Measurements from ENCODE around the gene FAM193B.

Gene FAM193B

GRCh38 chr5:177554474-177555111 is at the start of gene FAM193B:
FAM193B (minus strand) TSS chr5:177554563; CDS start chr5:177554458, 105 bp downstream.
- DNase-seq (ENCODE audit: low read depth), result peak; percentile 94

- no peak for DNase-seq (ENCODE audit: low read depth)
These were observed 49.8 kb upstream of the FAM193B start for GRCh38 chr5:177604116-177604521.

- no peak for DNase-seq (ENCODE audit: low read depth)
These were observed 49.3 kb upstream of the FAM193B start for GRCh38 chr5:177603631-177604030.

GRCh38 chr5:177602458-177602830 is 48.1 kb upstream of the FAM193B start:
- DNase-seq (ENCODE audit: low read depth), result no peak

GRCh38 chr5:177601577-177602457 is 47.5 kb upstream of the FAM193B start:
- DNase-seq (ENCODE audit: low read depth), result no peak

GRCh38 chr5:177601126-177601525 is 46.8 kb upstream of the FAM193B start:
- no peak for DNase-seq (ENCODE audit: low read depth)

GRCh38 chr5:177600508-177601018 is 46.2 kb upstream of the FAM193B start:
- no peak for DNase-seq (ENCODE audit: low read depth)

- peak; percentile 80 for DNase-seq (ENCODE audit: low read depth)
These were observed 45.6 kb upstream of the FAM193B start, which contains the start of gene B4GALT7 for GRCh38 chr5:177599731-177600507. B4GALT7 (plus strand) TSS chr5:177600132; CDS start chr5:177600211, 79 bp downstream.

GRCh38 chr5:177598477-177598876 is 44.1 kb upstream of the FAM193B start:
- DNase-seq (ENCODE audit: low read depth), result no peak

- no peak for DNase-seq (ENCODE audit: low read depth)
These were observed 42.4 kb upstream of the FAM193B start for GRCh38 chr5:177596775-177597238.

GRCh38 chr5:177595991-177596774 is 41.8 kb upstream of the FAM193B start:
- no peak for DNase-seq (ENCODE audit: low read depth)

- no peak for DNase-seq (ENCODE audit: low read depth)
These were observed 40.7 kb upstream of the FAM193B start for GRCh38 chr5:177595026-177595585.

- DNase-seq (ENCODE audit: low read depth), result no peak
These were observed 39.7 kb upstream of the FAM193B start for GRCh38 chr5:177594071-177594470.

GRCh38 chr5:177593511-177593910 is 39.1 kb upstream of the FAM193B start:
- DNase-seq (ENCODE audit: low read depth), result no peak

GRCh38 chr5:177592905-177593304 is 38.5 kb upstream of the FAM193B start:
- no peak for DNase-seq (ENCODE audit: low read depth)

- DNase-seq (ENCODE audit: low read depth), result peak; percentile 78
These were observed 37.9 kb upstream of the FAM193B start, which contains the start of gene TMED9 for GRCh38 chr5:177592010-177592834. TMED9 (plus strand) TSS chr5:177592203; CDS start chr5:177592215, 12 bp downstream.

GRCh38 chr5:177591690-177592009 is 37.3 kb upstream of the FAM193B start:
- DNase-seq (ENCODE audit: low read depth), result no peak

GRCh38 chr5:177590406-177590805 is 36.0 kb upstream of the FAM193B start:
- DNase-seq (ENCODE audit: low read depth), result no peak

- DNase-seq (ENCODE audit: low read depth), result no peak
These were observed 34.1 kb upstream of the FAM193B start for GRCh38 chr5:177588413-177588909.

- DNase-seq (ENCODE audit: low read depth), result no peak
These were observed 24.0 kb upstream of the FAM193B start for GRCh38 chr5:177578316-177578715.
